KG1 (cell line): Measurements from ENCODE around the gene NUP62.

Source experiments
- DNase-seq: peaks from one replicate; lab custom pipeline; 2025; lab: John Stamatoyannopoulos, UW

The NUP62 gene

GRCh38 chr19:49866933-49867782 is 62.1 kb downstream of the NUP62 start, which contains the start of gene PNKP:
TSS of gene PNKP (minus strand) at chr19:49867576. CDS start at chr19:49867204, 372 bp downstream.
- DNase-seq, result peak; percentile 91

- DNase-seq, result no peak
Measured at GRCh38 chr19:49864890-49865289, 64.4 kb downstream of the NUP62 start.

DNA sequence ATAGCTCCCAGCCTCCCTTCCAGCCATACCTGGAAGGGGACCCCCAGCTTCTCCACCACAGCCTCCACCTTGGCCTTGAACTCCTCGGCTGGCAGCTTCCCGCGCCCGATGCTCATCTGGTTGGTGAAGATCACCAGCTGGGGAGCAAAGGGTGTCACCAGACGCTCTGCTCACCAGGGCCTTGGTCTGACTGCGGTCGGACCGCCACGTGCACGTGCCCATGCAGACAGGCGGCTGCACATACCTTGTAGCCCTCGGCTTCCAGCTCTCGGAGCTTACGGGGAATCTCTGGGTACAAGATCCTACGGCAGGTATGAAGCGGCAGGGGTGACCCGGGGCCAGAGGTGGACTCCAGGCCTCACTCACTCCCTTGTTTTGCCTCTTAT is 65.4 kb downstream of the NUP62 start:
- no peak for DNase-seq

DNA sequence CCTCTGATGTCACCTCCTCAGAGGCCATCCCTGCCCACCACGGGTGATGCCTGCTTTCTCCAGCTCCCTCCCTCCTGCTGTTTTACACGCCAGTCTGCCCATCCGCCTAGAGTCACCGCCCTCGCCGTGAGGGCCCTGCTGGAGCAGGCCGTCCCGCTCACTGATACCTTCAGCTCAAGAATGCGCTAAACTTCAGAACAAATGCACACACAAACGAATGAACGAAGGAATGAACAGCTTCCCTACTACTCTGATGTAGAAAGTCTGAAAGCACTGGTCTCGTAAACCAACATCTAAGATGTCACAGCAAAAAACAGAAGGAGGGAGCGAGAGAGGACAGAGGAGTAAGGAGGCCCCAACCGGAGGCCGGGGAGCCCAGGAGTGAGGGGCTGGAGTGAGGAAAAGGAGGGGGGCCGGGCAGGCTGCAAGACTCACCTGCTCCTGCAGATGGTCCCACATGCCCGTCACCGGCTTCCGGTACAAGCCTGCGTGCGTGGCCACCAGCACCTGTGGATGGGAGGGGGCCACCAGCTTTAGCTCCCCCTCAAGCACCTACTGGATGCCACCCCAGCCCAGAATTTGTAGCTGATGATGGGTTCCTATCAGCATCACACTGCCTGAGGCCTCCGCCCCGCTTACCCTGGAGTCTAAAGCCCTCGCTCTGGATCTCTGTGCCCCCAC is 65.9 kb downstream of the NUP62 start:
- no peak for DNase-seq

DNA sequence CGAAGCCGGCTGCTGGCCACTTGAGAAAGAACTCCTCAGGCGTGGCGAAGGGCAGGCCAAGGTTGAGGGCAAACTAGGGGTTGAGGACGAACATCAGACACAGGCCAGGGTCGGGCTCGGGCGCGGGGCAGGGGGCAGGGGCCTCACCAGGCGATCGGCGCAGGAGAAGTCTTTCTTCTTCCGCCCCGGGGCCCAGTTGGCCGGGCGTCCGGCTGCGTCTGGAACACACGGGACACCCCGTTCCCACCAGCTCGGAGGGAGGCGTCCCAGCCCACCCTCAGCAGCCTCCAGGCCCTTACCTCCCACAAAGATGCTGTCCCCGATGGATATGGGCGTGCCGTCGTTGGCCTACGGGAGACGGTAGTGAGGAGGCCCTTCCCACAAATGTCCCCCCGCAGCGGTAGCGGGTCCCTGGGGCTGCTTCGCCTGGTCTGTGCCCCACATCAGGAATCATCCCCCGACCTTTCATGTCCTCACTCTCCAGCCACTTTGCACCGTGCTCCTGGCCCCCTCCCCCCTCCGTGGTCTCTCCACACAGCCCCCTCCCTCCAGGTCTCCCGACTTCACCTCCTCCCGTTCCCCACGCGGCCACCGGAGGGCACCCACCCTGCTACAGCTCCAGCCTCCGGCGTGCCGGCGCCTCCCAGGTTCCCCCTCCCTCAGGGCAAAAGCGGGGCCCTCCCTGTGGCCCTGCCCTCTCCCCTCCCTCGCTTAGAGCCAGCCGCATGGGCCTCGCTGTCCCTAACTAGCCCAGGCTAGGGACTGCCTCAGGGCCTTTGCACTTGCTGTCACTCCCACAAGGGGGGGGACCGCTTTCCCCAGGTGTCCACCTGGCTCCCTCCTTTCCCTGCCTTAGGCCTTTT is 66.7 kb downstream of the NUP62 start:
- no peak for DNase-seq

- no peak for DNase-seq
Measured at GRCh38 chr19:49861541-49862378, 67.5 kb downstream of the NUP62 start.

- DNase-seq, result no peak
Measured at GRCh38 chr19:49861107-49861506, 68.2 kb downstream of the NUP62 start.

DNA sequence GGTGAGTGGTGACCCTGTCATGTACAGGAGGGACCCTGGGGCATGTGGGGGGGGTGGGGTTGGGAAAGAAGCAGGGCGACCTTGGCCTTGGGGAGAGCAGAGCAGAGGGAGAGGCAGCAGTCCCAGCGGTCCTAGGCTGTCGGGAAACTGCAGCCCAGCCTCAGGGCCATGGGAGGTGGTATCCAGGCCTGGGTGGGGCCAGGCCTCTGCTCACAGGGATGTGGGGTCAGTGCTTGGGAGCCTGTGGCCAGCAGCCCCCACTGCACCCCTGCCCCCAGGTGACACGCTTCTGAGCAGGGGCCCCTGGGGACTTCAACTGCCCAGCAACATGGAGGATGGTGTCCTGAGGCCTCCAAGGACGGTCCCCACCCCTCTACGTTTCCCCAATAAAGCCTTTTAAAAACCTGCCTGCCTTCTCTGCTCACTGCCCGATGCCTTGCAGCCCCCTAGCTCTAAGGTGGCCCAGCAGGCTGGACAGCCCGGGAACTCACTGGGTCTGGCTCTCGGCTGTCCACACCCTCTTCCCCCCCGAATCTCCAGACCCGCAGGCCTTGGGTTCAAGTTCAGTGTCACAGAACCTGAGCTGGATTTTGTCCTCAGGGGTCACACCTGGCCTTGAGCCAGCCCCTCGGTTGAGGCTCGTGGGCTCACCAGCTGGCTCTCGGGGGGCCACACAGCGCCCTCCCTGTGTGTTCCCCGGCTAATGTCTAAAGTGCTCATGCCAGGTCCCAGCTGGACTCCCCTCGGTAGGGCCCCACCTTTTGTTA is 68.8 kb downstream of the NUP62 start:
- DNase-seq, result no peak

GRCh38 chr19:49859682-49860335 is 69.5 kb downstream of the NUP62 start:
- no peak for DNase-seq

DNA sequence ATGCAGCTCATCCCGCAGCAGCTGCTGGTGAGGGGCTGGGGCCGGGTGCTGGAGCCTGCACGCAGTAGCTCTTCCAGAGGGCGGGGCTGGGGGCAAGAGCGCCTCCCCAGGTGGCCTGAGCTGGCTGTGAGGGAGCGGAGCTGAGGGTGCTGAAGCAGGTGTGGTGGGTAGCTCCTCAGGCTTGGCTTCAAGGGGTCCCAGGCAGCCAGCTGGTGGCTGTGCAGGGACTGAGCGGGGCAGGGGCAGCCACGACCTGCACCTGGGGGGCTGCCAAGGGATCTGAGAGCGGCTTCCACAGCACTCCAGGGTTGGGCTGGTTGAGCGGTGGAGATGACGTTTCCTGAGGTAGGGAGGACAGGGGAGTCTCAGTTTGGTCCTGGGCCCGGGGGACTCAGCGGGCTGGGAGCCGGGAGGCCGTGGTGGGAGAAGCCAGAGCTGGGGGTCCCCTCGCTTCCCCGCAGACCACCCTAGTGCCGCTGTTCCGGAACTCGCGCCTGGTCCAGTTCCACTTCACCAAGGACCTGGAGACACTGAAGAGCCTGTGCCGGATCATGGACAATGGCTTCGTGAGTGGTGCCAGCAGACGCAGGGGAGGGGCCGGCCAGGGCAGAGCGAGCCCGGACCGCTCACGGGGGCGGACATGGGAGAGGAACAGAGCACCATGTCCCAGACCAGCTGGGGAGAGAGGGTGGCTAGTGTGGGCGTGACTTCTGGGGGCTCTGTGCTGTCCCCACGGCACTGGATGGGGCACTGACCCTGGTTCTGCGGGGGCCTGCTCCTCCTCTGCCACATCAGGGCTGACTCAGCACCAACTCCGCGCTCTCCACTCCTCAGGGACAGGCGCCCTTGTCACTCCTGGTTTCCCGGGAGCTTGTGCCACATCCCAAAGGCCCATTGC is 71.0 kb downstream of the NUP62 start:
- no peak for DNase-seq

DNA sequence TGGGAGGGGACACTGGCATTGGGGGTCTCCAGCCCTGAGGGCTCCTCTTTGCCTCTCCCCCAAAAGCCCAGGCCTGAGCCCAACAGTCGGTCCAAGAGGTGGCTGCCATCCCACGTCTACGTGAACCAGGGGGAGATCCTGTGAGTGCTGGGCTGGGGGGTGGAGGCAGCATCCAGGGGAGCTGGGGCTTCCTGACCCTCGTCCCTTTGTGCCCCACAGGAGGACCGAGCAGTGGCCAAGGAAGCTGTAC is 71.5 kb downstream of the NUP62 start:
- no peak for DNase-seq

GRCh38 chr19:49857061-49857837 is 72.1 kb downstream of the NUP62 start:
- no peak for DNase-seq
